GM12873 (cell line): ENCODE data around the gene CCNJ.
A peak's percentile ranks its signal among the peaks of the same experiment; 100 is the strongest.

Source experiments
- CTCF ChIP-seq: IDR thresholded peaks from 2 replicates; pipeline ENCODE4 v1.5.1; 2012; ENCODE audit warnings: low read depth, mild to moderate bottlenecking, moderate library complexity, low read length, control low read depth; ENCODE audit not compliant: insufficient read depth; ENCODE audit errors: missing control alignments

Gene CCNJ

GRCh38 chr10:96022739-96023138, 20.6 kb upstream of the CCNJ start:
- no peak for TF ChIP-seq CTCF

- TF ChIP-seq CTCF: no peak
Observed at GRCh38 chr10:96023168-96023567, 20.2 kb upstream of the CCNJ start.

GRCh38 chr10:96025566-96025965, 17.8 kb upstream of the CCNJ start:
- peak; percentile 66 for TF ChIP-seq CTCF

- no peak for TF ChIP-seq CTCF
Observed at GRCh38 chr10:96034625-96035024, 8.8 kb upstream of the CCNJ start.

GRCh38 chr10:96038476-96039387, 4.7 kb upstream of the CCNJ start:
- TF ChIP-seq CTCF: no peak

- TF ChIP-seq CTCF: no peak
Observed at GRCh38 chr10:96041146-96041545, 2.2 kb upstream of the CCNJ start.

GRCh38 chr10:96043893-96044715, 721 bp downstream of the CCNJ start:
- TF ChIP-seq CTCF: no peak
